Right cardiac atrium (tissue), 5 donors: ENCODE measurements around the gene BCAR3. TPM values are rescaled to one million over a fixed set of nuclear protein-coding genes. Genes with fewer than 3 reads are reported as not detected.

Source experiments
- ATAC-seq, 2 donors: fragments of 200-7000 bp; cut with Tn5 transposase; one replicate each; pipeline versions ENCODE4 v1.8.0 to v1.9.1; 2020; ENCODE audit warnings: moderate library complexity in 2 of 2, mild to moderate bottlenecking in 1 of 2
- DNase-seq, 3 donors: peaks; one replicate each; pipeline ENCODE4 v3.0.0-alpha.2; 2020
- H3K27ac ChIP-seq: one replicate; pipeline ENCODE4 v1.5.1; 2013; ENCODE audit warnings: mild to moderate bottlenecking, low read length, control low read depth, moderate library complexity
- H3K27me3 ChIP-seq: one replicate; pipeline ENCODE4 v1.6.1; 2013; ENCODE audit not compliant: control insufficient read depth, insufficient read depth
- H3K4me1 ChIP-seq: one replicate; pipeline ENCODE4 v1.6.1; 2013; ENCODE audit warnings: low read length; ENCODE audit not compliant: control insufficient read depth, insufficient read depth
- H3K4me3 ChIP-seq: one replicate; pipeline ENCODE4 v1.5.1; 2013; ENCODE audit warnings: low read length, control low read depth
- H3K9me3 ChIP-seq: one replicate; pipeline ENCODE4 v1.6.1; 2013; ENCODE audit warnings: low read length; ENCODE audit not compliant: control insufficient read depth
- WGBS: extraction: QIAGEN DNeasy Blood & Tissue Kit; methylation state at CpG from one replicate; pipeline ENCODE4 v1.1.7; 2013; 5-methylcytosine and 5-hydroxymethylcytosine counted together
- intact Hi-C, 4 donors: fragments of 100-400 bp; cut with DNase I; formaldehyde crosslinking; loops; one replicate each; pipeline versions ENCODE4 v1.11.0 to v1.14.0; 2022 to 2023
- polyA plus RNA-seq: library from polyadenylated mRNA; stranded (reverse); fragments of 200-250 nt; gene quantifications from one replicate; pipeline ENCODE4 v1.2.3, GENCODE V29; 2013
- total RNA-seq, 4 donors: library from RNA; stranded (reverse); fragmentation: NEBNext Ultra II Directional; extraction: Animal tissue kit (Norgen Biotek cat#: 25700); gene quantifications; one replicate each; pipeline ENCODE4 v1.2.1, GENCODE V29; 2021
- donor health status: healthy with polysubstance abuse.
- donor health status: DM: no; HTN: yes; CAD: no.
- donor health status: DM: no; HTN: no; CAD: no.
- donor health status: DM: no; HTN: yes; CAD: no; lungs with severe emphysema.
- donor health status: DM: yes; HTN: yes; CAD: no.

Gene BCAR3
- total and polyA plus RNA-seq, 5 donors = 10.1 to 17.4 (median 12.6) TPM

DNA sequence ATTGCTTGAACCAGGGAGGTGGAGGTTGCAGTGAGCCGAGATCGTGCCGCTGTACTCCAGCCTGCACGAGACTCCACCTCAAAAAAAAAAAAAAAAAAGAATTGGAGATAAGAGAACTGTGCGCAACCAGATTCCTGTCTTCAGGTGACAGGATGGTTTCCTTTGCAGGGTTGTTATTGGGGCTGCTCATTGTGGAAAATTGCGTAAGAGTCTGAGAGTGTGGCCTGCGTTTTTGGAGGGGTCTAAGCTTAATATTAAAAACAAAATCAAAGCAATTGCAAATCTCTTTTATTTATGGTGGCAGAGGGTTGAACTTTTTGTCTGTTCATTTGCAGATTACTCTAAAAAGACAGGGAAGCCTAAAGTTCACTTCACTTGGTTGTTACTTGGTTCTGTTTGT is 36.0 kb upstream of the BCAR3 start:
- intact Hi-C loops = no loop called here
- ATAC-seq (no peak), DNase-seq (no peak)
- no peaks in the 10 kb centered on the region for H3K27me3 ChIP-seq
- no peak overlapping the region for H3K4me3 ChIP-seq
- H3K27ac ChIP-seq = no peak overlapping the region
- H3K4me1 ChIP-seq = peaks cover 12% of the 10 kb centered on the region
- 96% methylated on average over 7 of the region's 7 CpGs for WGBS
- no peaks in the 10 kb centered on the region for H3K9me3 ChIP-seq

DNA sequence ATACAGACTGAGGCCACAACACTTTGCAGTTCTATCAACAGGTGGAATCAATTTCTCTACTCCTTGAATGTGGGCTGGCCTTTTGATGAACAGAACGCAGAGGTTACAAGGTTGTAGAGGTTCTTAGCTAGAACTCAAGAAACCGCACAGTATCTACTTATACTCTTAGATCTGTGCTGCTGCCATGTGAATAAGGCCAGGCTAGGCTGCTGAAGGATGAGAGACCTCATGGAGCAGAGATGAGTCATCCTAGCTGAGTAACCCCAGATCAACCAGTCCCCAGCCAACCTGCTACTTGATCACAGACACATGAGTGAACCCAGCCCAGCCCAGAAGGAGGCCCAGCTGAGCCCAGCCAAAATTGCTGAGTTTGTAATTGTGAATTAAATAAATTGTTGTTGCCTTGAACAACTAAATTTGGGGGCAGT is 35.3 kb upstream of the BCAR3 start:
- Histone ChIP-seq H3K4me1 (peaks cover 7% of the 10 kb centered on the region), H3K27ac (no peak overlapping the region), H3K27me3 (no peaks in the 10 kb centered on the region), H3K4me3 (no peak overlapping the region), H3K9me3 (no peaks in the 10 kb centered on the region)
- over 99% methylated on average over 2 of the region's 2 CpGs for WGBS
- intact Hi-C loops = no loop called here
- no peak for ATAC-seq
- no peak for DNase-seq

DNA sequence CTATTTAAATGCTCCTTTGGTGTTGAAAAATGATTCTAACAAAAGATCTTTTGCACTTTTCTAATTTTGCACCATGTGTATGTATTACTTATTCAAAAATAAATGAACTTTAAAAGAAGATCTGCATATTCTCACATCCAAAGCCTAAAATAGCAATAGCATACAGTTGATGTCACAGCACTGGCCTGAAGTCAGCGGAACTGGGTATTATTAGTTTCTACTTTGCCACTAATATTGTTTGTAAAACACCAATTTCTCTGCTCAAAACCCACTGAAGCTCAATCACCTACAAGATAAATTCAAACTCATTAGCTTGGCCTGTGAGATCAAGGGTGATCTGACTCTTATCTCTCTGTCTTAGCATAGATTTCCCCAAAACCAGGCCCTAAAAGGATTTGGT is 34.5 kb upstream of the BCAR3 start:
- no peak overlapping the region for H3K27ac ChIP-seq
- H3K4me3 ChIP-seq = no peak overlapping the region
- peaks cover 1% of the 10 kb centered on the region for H3K4me1 ChIP-seq
- intact Hi-C loops = no loop called here
- WGBS = 84% methylated on average over 1 of the region's 1 CpG
- no peaks in the 10 kb centered on the region for H3K9me3 ChIP-seq
- ATAC-seq = no peak
- no peaks in the 10 kb centered on the region for H3K27me3 ChIP-seq
- DNase-seq = no peak

DNA sequence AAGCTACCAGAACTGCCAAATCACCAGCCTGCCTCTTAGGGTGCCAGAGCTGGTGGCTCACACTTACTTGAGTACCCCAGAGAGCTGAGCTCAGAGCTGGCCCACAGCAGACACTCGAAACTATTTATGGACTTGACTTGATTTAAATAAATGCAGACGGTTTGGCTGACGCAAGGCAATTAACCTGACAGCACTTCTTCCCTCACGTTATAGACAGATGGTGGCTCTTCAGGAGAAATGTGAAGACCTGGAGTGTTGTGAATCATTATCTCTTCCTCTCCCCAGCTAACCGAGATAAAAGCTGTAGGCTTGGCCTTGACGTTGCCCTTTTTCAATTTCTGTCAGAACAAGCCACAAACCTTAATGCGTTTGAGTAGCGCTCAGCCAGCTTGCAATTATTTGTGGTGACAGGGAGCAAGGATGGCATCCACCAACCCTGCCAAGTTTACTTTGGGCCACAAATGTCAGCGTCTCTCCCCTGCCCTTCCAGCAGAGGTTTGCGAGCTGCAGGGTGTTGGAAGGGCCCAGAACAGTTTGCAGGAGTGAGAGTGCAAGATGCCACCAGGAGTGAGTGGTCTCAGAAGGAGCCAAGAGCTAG is 34.0 kb upstream of the BCAR3 start:
- Histone ChIP-seq H3K27ac (peak overlapping the region; percentile 70), H3K4me1 (peaks cover 5% of the 10 kb centered on the region), H3K4me3 (no peak overlapping the region), H3K27me3 (no peaks in the 10 kb centered on the region), H3K9me3 (no peaks in the 10 kb centered on the region)
- intact Hi-C loops = no loop called here
- DNase-seq = peak; percentile 41 to 66 (median 53)
- 54% methylated on average over 10 of the region's 10 CpGs for WGBS
- peak; percentile 75 to 81 for ATAC-seq

DNA sequence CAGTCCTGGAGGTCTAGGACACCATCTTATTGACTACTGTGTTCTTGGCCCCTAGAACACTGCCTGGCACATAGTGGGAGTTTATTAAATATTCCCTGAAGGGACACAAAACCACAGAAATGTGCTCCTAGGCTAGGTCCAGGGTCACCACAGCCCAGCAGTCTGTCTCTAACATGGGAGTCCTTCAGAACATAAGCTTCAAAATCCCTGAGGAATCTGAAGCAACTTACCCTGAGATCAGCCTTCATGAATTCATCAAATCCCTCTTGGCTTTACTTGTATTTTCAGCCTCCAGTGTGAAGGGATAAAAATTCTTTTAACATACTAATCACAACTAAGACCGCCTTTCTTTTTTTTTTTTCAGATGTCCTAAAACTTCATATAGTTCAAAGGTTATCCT is 32.7 kb upstream of the BCAR3 start:
- intact Hi-C loops = no loop called here
- H3K27ac ChIP-seq = no peak overlapping the region
- H3K27me3 ChIP-seq = no peaks in the 10 kb centered on the region
- DNase-seq = no peak
- no peak for ATAC-seq
- peaks cover 10% of the 10 kb centered on the region for H3K4me1 ChIP-seq
- no peak overlapping the region for H3K4me3 ChIP-seq
- WGBS = 95% methylated on average over 1 of the region's 1 CpG
- no peaks in the 10 kb centered on the region for H3K9me3 ChIP-seq

DNA sequence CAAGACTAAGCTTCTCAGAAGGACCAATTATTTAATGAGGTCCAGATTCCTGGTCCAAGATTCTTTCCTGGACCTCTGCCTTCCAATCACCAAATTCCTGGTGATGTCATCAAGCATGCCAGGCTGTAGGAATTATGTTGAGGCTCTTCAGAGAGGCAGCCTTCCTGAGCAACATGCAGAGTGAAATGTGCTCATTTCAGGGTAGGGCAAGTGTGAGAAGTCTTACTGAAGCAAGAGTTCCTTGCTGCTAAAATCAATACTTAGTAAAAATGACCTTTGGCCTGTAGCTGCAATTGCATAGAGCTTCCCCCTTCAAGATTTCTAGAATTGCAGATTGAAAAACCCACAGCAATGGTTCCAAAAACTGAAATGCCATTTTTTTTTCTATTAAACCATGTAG is 31.7 kb upstream of the BCAR3 start:
- Histone ChIP-seq H3K27me3 (no peaks in the 10 kb centered on the region), H3K9me3 (no peaks in the 10 kb centered on the region), H3K4me1 (peaks cover 15% of the 10 kb centered on the region), H3K4me3 (no peak overlapping the region), H3K27ac (no peak overlapping the region)
- ATAC-seq (no peak), DNase-seq (no peak)
- intact Hi-C loops = no loop called here

DNA sequence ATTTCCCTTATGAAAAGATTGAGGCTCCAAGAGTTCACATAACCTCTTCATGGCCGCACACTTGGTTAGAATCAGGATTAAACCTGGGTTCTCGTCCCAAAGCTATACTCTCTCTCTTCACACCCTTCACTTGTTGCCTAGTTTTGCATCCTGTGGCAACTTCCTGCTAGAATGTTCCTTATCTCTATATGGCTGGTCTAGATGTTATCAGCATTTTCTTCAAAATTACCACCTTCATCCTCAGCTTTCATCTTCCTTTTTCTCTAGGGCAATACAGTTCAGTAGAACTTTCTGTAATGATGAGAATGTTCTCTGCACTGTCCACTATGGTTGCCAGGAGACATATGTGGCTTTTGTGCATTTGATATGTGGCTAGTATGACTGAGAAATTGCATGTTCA is 31.1 kb upstream of the BCAR3 start:
- 89% methylated on average over 2 of the region's 2 CpGs for WGBS
- no peak for DNase-seq
- no peaks in the 10 kb centered on the region for H3K27me3 ChIP-seq
- H3K4me3 ChIP-seq = no peak overlapping the region
- no peak overlapping the region for H3K27ac ChIP-seq
- peaks cover 15% of the 10 kb centered on the region for H3K4me1 ChIP-seq
- no peak for ATAC-seq
- no peaks in the 10 kb centered on the region for H3K9me3 ChIP-seq
- intact Hi-C loops = no loop called here

DNA sequence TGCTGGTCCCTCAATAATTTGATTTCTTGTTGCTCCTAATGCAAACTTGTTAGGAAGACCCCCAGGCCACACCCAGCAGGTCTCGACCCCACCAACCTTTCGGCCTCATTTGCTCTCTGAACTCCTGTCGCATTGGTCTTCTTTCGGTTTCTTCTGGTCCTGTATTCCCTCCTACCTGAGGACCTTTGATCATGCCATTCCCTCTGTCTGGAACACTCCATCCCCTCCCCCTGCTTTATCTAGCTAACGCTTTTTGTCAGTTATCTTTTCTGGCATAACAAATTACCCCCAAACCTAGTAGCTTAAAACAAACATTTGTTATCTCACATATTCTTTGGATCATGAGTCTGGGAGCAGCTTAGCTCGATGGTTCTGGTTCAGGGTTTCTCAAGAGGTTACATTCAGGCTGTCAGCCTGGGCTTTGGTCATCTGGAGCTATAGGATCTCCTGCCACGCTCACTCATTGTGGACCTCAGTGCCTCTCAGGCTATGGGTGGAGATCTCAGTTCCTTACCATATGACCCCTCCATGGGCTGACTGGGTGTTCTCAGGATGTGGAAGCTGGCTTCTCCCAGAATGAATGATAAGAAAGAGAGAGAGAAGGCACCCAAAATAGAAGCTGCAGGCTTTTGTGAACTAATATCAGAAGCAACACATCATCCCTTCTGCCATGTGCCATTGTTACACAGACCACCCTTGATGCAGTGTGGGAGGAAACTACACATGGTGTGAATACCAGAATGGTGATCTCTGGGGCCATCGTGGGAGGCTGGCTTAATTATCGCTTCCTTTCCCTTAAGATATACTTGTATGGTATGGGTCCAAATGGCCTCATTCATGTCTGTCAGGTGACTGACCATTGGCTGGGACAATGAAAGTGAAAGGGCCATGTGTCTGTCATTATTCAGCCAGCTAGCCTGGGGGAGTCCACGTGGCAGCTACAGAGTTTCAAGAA is 29.1 kb upstream of the BCAR3 start:
- WGBS = 63% methylated on average over 10 of the region's 10 CpGs
- DNase-seq (no peak), ATAC-seq (peak in 1 of 2 donors; percentile 22)
- intact Hi-C loops = no loop called here
- H3K27me3 ChIP-seq = no peaks in the 10 kb centered on the region
- H3K9me3 ChIP-seq = no peaks in the 10 kb centered on the region
- H3K4me3 ChIP-seq = no peak overlapping the region
- no peak overlapping the region for H3K27ac ChIP-seq
- H3K4me1 ChIP-seq = peaks cover 15% of the 10 kb centered on the region

DNA sequence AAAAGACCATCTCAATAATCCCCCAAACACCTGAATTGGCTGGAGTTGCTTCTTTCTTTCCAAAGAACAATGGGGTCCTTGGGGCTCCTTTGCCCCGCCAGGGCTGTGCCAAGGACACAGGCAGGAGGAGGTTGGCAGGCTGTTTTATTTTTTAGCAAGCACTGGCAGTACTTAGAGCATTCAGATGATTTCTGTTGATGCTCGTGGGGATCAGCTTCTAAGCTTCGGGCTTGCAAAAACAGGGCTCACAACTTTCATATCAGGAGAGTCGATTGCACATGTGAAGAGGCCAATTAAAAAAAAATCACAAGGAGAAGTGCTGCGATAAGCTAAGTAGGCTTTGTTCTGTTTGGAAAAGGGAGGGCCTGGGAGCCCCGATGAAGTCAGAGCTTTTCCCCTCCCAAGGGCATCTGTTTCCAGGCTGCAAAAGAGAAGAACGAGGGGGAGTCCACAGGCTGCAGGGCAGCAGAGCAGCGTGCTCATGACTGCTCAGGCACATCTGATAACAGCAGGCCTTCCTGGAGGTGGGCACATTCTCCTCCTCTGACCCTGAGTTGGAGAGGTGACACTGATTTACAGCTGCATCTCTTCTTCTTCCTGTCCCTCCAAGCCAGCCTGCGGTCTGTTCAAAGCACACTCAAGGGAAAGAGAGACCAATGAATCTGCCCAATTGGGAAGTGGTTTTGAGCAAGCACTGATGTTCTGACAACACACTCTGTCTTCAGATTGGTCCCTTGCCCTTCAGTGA is 27.3 kb upstream of the BCAR3 start:
- no peaks in the 10 kb centered on the region for H3K27me3 ChIP-seq
- intact Hi-C loops = no loop called here
- H3K4me3 ChIP-seq = no peak overlapping the region
- WGBS = 9% methylated on average over 9 of the region's 9 CpGs
- H3K4me1 ChIP-seq = peaks cover 15% of the 10 kb centered on the region
- H3K27ac ChIP-seq = peak overlapping the region; percentile 40
- H3K9me3 ChIP-seq = no peaks in the 10 kb centered on the region
- DNase-seq (peak in 2 of 3 donors; percentile 70 to 78), ATAC-seq (peak; percentile 90 to 93)

DNA sequence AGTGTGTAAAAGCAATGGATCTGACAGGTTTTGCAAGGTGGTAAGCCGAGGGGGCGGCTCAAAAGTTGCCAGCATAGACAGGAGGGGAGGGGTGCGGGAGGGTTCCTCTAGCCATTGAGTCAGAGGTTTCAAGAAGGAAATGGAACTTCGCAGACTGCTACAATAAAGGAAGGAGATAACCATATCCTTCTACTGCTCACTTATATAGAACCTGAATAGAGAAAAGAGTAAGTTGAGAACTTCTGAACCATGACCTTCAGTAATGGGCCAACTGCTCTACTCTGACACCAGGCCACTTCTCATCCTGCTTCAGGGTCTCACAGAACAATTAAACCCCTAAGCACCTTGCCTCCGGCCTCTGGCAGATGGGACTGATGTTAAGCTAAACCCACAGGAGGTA is 26.3 kb upstream of the BCAR3 start:
- intact Hi-C loops = no loop called here
- ATAC-seq (no peak), DNase-seq (no peak)
- H3K27me3 ChIP-seq = no peaks in the 10 kb centered on the region
- H3K4me3 ChIP-seq = no peak overlapping the region
- H3K9me3 ChIP-seq = no peaks in the 10 kb centered on the region
- H3K4me1 ChIP-seq = peaks cover 15% of the 10 kb centered on the region
- H3K27ac ChIP-seq = no peak overlapping the region
- 84% methylated on average over 5 of the region's 5 CpGs for WGBS
